ENCODE data around the gene RAB40B. TPM values are rescaled to one million over a fixed set of nuclear protein-coding genes. Genes with fewer than 3 reads are reported as not detected.
A peak's percentile ranks its signal among the peaks of the same experiment; 100 is the strongest.

Gene RAB40B
- total RNA-seq, 1 donor from 2014 or later: 22.4 TPM

DNA sequence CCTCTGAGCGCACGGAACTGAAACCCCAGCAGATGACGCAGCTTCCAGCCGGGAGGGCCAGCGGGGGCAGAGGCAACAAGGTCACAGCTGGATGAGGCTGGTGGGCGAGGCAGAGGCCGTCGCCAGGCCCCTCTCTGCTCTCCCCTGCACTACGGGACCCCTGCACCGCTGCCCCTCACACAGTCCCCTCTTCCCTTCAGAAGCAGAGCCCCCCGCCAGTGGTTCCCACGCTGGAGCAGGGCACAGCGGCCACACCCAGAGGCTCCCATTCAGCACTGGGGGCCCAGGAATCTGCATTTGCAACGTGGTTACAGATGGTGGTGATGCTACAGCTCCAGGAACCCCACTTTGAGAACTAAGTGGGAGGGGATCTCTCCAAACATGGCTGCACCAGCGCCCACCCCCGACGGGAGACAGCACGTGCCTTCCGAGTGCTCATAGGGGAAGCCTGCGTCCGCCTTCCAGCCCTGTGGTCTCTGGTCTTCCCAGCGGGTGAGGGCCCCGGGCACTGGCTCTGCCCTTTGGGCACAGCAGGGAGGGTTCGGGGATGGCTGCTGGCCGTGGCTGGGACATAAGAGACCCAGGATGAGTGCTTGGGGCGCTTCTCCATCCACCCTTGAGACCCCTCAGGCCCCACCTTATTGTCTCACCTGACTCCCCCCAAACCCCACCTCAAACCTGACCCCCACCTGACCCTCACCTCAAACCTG lies 4.7 kb upstream of the RAB40B start:
- Histone ChIP-seq H3K9me3 (replicated peaks) (no peaks in the 10 kb centered on the region), H3K4me1 (peaks cover 12% of the 10 kb centered on the region), H3K4me3 (no peak overlapping the region), H3K36me3 (no peaks in the 10 kb centered on the region), H3K27me3 (ENCODE audit: low read depth) (peaks cover 21% of the 10 kb centered on the region), H3K27ac (replicated peaks) (no peak overlapping the region)
- intact Hi-C loops (cut with micrococcal nuclease): no loop called here
- no peak for DNase-seq
- TF ChIP-seq, protein P1, sequence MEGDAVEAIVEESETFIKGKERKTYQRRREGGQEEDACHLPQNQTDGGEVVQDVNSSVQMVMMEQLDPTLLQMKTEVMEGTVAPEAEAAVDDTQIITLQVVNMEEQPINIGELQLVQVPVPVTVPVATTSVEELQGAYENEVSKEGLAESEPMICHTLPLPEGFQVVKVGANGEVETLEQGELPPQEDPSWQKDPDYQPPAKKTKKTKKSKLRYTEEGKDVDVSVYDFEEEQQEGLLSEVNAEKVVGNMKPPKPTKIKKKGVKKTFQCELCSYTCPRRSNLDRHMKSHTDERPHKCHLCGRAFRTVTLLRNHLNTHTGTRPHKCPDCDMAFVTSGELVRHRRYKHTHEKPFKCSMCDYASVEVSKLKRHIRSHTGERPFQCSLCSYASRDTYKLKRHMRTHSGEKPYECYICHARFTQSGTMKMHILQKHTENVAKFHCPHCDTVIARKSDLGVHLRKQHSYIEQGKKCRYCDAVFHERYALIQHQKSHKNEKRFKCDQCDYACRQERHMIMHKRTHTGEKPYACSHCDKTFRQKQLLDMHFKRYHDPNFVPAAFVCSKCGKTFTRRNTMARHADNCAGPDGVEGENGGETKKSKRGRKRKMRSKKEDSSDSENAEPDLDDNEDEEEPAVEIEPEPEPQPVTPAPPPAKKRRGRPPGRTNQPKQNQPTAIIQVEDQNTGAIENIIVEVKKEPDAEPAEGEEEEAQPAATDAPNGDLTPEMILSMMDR (IDR thresholded peaks at IDR 0.05; ENCODE audit: borderline replicate concordance): no peak

DNA sequence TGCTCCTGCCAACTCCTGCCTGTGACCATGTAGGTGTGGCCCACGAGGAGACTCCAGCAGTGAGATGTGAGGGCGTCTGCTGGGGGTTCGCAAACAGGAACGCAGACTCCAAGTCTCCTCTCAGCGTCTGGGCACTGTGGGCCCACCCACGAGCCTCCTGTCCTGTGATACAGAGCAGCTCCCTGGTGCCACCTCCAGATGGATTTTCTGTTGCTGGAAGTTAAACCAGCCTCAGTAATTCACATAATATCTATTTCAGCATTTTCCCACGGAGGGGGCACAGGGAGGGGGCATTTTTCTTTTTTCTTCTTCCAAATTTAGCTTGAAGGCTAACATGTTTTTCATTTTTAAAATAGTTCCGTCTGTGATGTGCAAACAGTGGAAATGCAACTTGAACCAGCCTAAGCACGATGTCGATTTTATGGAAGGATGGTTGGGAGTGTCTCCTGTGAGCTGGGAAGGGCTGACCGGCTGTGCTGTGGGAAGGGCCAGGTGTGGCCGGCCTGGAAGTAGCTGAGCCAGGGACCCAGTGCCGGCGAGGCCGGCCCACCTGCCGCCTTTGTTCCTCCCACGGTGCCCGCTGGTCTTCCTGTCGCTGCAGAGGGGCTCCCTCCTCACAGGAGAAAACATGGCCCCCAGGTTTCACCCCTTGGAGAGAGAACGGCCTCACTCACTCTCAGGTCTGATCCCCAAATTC lies 3.9 kb upstream of the RAB40B start:
- TF ChIP-seq, protein P1 (IDR thresholded peaks at IDR 0.05; ENCODE audit: borderline replicate concordance): no peak
- Histone ChIP-seq H3K27me3 (ENCODE audit: low read depth) (peaks cover 21% of the 10 kb centered on the region), H3K27ac (replicated peaks) (no peak overlapping the region), H3K9me3 (replicated peaks) (no peaks in the 10 kb centered on the region), H3K36me3 (no peaks in the 10 kb centered on the region), H3K4me1 (peaks cover 20% of the 10 kb centered on the region), H3K4me3 (no peak overlapping the region)
- DNase-seq: no peak
- intact Hi-C loops (cut with micrococcal nuclease): no loop called here

GRCh38 chr17:82699551-82699950 lies 1.1 kb upstream of the RAB40B start:
- Histone ChIP-seq H3K4me1 (peaks cover 27% of the 10 kb centered on the region), H3K27me3 (ENCODE audit: low read depth) (peaks cover 7% of the 10 kb centered on the region), H3K9me3 (replicated peaks) (peaks cover 10% of the 10 kb centered on the region), H3K36me3 (peaks cover 5% of the 10 kb centered on the region), H3K4me3 (peak overlapping the region; percentile 96), H3K27ac (replicated peaks) (no peak overlapping the region)
- intact Hi-C loops (cut with micrococcal nuclease): no loop called here
- TF ChIP-seq, protein P1 (IDR thresholded peaks at IDR 0.05; ENCODE audit: borderline replicate concordance): no peak
- DNase-seq: no peak

- peak overlapping the region; percentile 96 for H3K4me3 ChIP-seq
- intact Hi-C loops (cut with micrococcal nuclease): no loop called here
- peaks cover 5% of the 10 kb centered on the region for H3K36me3 ChIP-seq
- peaks cover 16% of the 10 kb centered on the region for H3K9me3 ChIP-seq (replicated peaks)
- peaks cover 2% of the 10 kb centered on the region for H3K27me3 ChIP-seq (ENCODE audit: low read depth)
- DNase-seq: no peak
- peak overlapping the region; percentile 70 for H3K27ac ChIP-seq (replicated peaks)
- H3K4me1 ChIP-seq: peaks cover 27% of the 10 kb centered on the region
- TF ChIP-seq, protein P1 (IDR thresholded peaks at IDR 0.05; ENCODE audit: borderline replicate concordance): no peak
Measured at GRCh38 chr17:82698974-82699442, 510 bp upstream of the RAB40B start.

DNA sequence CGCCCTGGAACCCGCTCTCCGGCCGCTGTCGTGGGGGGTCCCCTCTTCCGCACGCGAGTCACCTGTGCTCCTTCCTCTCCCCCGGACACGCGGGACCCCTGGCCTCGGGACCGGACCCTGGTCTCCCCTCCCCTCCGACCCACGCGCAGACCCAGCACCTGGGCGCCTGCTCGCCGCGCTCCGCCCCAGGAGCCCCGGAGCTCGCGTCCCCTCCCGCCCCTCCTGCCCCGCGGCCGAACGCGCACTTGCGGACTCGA lies 762 bp downstream of the RAB40B start:
- no peaks in the 10 kb centered on the region for H3K27me3 ChIP-seq (ENCODE audit: low read depth)
- peak overlapping the region; percentile 85 for H3K27ac ChIP-seq (replicated peaks)
- no peak for DNase-seq
- peaks cover 27% of the 10 kb centered on the region for H3K4me1 ChIP-seq
- TF ChIP-seq, protein P1 (IDR thresholded peaks at IDR 0.05; ENCODE audit: borderline replicate concordance): no peak
- peak overlapping the region; percentile 96 for H3K4me3 ChIP-seq
- peaks cover 5% of the 10 kb centered on the region for H3K36me3 ChIP-seq
- intact Hi-C loops (cut with micrococcal nuclease): no loop called here
- H3K9me3 ChIP-seq (replicated peaks): peaks cover 18% of the 10 kb centered on the region
